HepG2 (cell line): ENCODE data around the gene UTS2R. TPM values are rescaled to one million over a fixed set of nuclear protein-coding genes. Genes with fewer than 3 reads are reported as not detected.

Source experiments
- CCDC6 ChIP-seq: sonication (generic); formaldehyde crosslinking; IDR thresholded peaks from 2 replicates; pipeline ENCODE4 v1.8.1; 2022; ENCODE audit warnings: mild to moderate bottlenecking, missing genetic modification reagents, moderate library complexity
- FOXC1 ChIP-seq: sonication (generic); formaldehyde crosslinking; IDR thresholded peaks from 2 replicates; pipeline ENCODE4 v1.8.0; 2022; ENCODE audit warnings: mild to moderate bottlenecking, missing genetic modification reagents, borderline replicate concordance
- ISX ChIP-seq: sonication (generic); formaldehyde crosslinking; conservative IDR thresholded peaks from 2 replicates; pipeline ENCODE4 v1.5.0; 2020; ENCODE audit warnings: missing genetic modification reagents
- PHF20 ChIP-seq: sonication (generic); formaldehyde crosslinking; IDR thresholded peaks from 2 replicates; pipeline ENCODE4 v1.5.0; 2020; ENCODE audit warnings: mild to moderate bottlenecking, missing genetic modification reagents
- SOX6 ChIP-seq, 2 experiments: fragments of 450-650 bp in 1 of 2; sonication (generic) in 1 of 2; formaldehyde crosslinking in 1 of 2; IDR thresholded peaks; 2 replicates each; pipeline versions ENCODE4 v1.4.0 to v1.6.1; 2017 to 2020; ENCODE audit warnings: antibody characterized with exemption in 1 of 2, mild to moderate bottlenecking in 1 of 2, missing genetic modification reagents in 1 of 2
- YY1 ChIP-seq: IDR thresholded peaks from 2 replicates; pipeline ENCODE4 v1.6.1; 2011; ENCODE audit warnings: low read length, low read depth, moderate library complexity, mild to moderate bottlenecking; ENCODE audit not compliant: insufficient read depth, insufficient replicate concordance
- ZNF224 ChIP-seq: sonication (generic); formaldehyde crosslinking; IDR thresholded peaks from 2 replicates; pipeline ENCODE4 v1.5.0; 2020; ENCODE audit warnings: mild to moderate bottlenecking, missing genetic modification reagents
- polyA plus RNA-seq, 8 experiments: library from polyadenylated mRNA; depleted of rRNA in 3 of 8; stranded (reverse) in 7 of 8; unstranded in 1 of 8; fragments of >200 nt; fragmentation: Illumina TruSeq in 4 of 8; extraction: Trizol in 4 of 8; gene quantifications; 2 replicates each; pipeline versions ENCODE4 v1.2.1 to v1.2.3, GENCODE V29; 2011 to 2016; ENCODE audit warnings: low read depth in 4 of 8, missing spikeins in 1 of 8, mixed read lengths in 1 of 8; ENCODE audit not compliant: insufficient read depth in 1 of 8
- total RNA-seq, 5 experiments: library from RNA; depleted of rRNA; stranded (reverse); fragments of >200 nt; fragmentation: Illumina TruSeq; extraction: Trizol; gene quantifications; 2 replicates each; pipeline ENCODE4 v1.2.3, GENCODE V29; 2016; ENCODE audit warnings: low read depth in 1 of 5
- TF ChIP-seq, protein P1 (sequence below): sonication (generic); formaldehyde crosslinking; IDR thresholded peaks from 2 replicates; pipeline ENCODE4 v1.4.0; 2020; ENCODE audit warnings: mild to moderate bottlenecking, missing genetic modification reagents
- TF ChIP-seq, protein P2 (sequence below): sonication (generic); formaldehyde crosslinking; IDR thresholded peaks from 2 replicates; pipeline ENCODE4 v1.5.0; 2020; ENCODE audit warnings: missing genetic modification reagents
- TF ChIP-seq, protein P3 (sequence below): sonication (generic); formaldehyde crosslinking; IDR thresholded peaks from 2 replicates; pipeline ENCODE4 v1.4.0; 2020; ENCODE audit warnings: missing genetic modification reagents, borderline replicate concordance

Gene UTS2R
- total and polyA plus RNA-seq, 2 of the 13 experiments (the other 11 are each of a cell fraction or from before 2014, with no cell fraction given): 0.13 to 0.15 TPM

DNA sequence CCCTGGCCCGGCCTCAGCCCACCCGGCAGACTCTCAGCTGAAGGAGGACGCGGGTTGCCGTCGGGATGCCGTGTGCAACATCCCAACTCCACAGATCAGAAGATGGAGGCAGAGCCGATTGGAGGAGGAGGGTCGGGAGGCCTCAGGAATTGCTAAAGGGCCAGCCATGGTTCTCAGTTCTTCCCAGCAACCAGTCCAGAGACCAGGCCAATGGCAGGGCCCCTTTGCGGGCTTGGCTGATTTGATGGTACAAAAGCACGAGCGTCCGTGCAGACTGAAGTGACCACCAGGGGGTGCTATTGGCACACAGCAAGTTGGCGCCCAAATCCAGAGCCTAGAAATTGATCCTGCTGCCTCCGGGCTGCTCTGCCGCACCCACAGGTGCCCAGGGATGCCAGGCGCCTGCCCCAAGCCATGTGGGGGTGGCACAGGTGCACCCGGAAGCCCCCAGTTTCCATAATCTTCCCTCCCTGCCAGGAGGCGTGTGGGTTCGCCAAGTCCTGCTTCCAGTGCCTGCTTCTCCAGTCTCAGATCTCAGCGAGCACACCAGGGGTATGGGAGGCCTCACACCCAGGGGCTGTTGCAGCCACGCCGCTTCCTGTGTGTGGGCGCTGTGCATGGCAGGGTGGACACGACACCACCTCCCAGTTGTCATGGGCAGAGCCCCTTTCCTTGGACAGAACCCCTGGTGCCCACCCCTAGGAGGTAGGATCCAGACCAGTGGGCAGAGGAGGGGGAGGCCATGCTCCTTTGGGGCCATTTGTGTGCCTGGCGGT, 19.7 kb upstream of the UTS2R start (continued):
- TF ChIP-seq, protein P1, sequence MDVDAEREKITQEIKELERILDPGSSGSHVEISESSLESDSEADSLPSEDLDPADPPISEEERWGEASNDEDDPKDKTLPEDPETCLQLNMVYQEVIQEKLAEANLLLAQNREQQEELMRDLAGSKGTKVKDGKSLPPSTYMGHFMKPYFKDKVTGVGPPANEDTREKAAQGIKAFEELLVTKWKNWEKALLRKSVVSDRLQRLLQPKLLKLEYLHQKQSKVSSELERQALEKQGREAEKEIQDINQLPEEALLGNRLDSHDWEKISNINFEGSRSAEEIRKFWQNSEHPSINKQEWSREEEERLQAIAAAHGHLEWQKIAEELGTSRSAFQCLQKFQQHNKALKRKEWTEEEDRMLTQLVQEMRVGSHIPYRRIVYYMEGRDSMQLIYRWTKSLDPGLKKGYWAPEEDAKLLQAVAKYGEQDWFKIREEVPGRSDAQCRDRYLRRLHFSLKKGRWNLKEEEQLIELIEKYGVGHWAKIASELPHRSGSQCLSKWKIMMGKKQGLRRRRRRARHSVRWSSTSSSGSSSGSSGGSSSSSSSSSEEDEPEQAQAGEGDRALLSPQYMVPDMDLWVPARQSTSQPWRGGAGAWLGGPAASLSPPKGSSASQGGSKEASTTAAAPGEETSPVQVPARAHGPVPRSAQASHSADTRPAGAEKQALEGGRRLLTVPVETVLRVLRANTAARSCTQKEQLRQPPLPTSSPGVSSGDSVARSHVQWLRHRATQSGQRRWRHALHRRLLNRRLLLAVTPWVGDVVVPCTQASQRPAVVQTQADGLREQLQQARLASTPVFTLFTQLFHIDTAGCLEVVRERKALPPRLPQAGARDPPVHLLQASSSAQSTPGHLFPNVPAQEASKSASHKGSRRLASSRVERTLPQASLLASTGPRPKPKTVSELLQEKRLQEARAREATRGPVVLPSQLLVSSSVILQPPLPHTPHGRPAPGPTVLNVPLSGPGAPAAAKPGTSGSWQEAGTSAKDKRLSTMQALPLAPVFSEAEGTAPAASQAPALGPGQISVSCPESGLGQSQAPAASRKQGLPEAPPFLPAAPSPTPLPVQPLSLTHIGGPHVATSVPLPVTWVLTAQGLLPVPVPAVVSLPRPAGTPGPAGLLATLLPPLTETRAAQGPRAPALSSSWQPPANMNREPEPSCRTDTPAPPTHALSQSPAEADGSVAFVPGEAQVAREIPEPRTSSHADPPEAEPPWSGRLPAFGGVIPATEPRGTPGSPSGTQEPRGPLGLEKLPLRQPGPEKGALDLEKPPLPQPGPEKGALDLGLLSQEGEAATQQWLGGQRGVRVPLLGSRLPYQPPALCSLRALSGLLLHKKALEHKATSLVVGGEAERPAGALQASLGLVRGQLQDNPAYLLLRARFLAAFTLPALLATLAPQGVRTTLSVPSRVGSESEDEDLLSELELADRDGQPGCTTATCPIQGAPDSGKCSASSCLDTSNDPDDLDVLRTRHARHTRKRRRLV (CRISPR knock-in tag): peak; percentile 68; the same call in 1 of the 2 replicates
- TF ChIP-seq ZNF224 (CRISPR knock-in tag): no peak
- peak; percentile 80 for TF ChIP-seq FOXC1
- TF ChIP-seq PHF20: no peak
- no peak for TF ChIP-seq ISX (CRISPR knock-in tag)
- no peak; the same call in 1 of the 2 replicates for TF ChIP-seq CCDC6 (CRISPR knock-in tag)
- TF ChIP-seq, protein P2, sequence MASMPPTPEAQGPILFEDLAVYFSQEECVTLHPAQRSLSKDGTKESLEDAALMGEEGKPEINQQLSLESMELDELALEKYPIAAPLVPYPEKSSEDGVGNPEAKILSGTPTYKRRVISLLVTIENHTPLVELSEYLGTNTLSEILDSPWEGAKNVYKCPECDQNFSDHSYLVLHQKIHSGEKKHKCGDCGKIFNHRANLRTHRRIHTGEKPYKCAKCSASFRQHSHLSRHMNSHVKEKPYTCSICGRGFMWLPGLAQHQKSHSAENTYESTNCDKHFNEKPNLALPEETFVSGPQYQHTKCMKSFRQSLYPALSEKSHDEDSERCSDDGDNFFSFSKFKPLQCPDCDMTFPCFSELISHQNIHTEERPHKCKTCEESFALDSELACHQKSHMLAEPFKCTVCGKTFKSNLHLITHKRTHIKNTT (CRISPR knock-in tag): no peak
- TF ChIP-seq, protein P3, sequence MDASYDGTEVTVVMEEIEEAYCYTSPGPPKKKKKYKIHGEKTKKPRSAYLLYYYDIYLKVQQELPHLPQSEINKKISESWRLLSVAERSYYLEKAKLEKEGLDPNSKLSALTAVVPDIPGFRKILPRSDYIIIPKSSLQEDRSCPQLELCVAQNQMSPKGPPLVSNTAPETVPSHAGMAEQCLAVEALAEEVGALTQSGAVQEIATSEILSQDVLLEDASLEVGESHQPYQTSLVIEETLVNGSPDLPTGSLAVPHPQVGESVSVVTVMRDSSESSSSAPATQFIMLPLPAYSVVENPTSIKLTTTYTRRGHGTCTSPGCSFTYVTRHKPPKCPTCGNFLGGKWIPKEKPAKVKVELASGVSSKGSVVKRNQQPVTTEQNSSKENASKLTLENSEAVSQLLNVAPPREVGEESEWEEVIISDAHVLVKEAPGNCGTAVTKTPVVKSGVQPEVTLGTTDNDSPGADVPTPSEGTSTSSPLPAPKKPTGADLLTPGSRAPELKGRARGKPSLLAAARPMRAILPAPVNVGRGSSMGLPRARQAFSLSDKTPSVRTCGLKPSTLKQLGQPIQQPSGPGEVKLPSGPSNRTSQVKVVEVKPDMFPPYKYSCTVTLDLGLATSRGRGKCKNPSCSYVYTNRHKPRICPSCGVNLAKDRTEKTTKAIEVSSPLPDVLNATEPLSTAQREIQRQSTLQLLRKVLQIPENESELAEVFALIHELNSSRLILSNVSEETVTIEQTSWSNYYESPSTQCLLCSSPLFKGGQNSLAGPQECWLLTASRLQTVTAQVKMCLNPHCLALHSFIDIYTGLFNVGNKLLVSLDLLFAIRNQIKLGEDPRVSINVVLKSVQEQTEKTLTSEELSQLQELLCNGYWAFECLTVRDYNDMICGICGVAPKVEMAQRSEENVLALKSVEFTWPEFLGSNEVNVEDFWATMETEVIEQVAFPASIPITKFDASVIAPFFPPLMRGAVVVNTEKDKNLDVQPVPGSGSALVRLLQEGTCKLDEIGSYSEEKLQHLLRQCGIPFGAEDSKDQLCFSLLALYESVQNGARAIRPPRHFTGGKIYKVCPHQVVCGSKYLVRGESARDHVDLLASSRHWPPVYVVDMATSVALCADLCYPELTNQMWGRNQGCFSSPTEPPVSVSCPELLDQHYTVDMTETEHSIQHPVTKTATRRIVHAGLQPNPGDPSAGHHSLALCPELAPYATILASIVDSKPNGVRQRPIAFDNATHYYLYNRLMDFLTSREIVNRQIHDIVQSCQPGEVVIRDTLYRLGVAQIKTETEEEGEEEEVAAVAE: 0 out of 2 replicates have a peak, but pooled peaks have one; percentile 21
- TF ChIP-seq YY1: peak; percentile 78
- no peak for TF ChIP-seq SOX6 (IDR thresholded peaks at IDR 0.05)
- TF ChIP-seq SOX6 (CRISPR knock-in tag; IDR thresholded peaks at IDR 0.05): peak; percentile 69; the same call in 1 of the 2 replicates
